Measurements from ENCODE around the gene PJA1.

DNA sequence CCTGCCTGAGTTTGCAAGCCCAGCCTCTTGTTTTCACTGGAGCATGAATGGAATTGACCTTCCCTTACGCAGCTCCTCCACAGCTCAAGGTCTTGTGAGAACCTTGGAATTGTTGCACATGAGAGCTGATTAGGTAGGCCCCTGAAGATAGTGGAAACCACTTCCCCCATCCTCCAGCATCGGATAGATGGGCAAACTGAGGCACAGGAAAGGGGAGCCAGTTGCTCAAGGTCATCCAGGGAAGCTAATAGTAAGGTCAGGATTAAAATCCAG, 27.2 kb downstream of the PJA1 start:
- TF ChIP-seq TAF1 (IDR thresholded peaks at IDR 0.05; ENCODE audit: borderline replicate concordance, low read depth, low read length) = no peak
- TF ChIP-seq, protein P1, sequence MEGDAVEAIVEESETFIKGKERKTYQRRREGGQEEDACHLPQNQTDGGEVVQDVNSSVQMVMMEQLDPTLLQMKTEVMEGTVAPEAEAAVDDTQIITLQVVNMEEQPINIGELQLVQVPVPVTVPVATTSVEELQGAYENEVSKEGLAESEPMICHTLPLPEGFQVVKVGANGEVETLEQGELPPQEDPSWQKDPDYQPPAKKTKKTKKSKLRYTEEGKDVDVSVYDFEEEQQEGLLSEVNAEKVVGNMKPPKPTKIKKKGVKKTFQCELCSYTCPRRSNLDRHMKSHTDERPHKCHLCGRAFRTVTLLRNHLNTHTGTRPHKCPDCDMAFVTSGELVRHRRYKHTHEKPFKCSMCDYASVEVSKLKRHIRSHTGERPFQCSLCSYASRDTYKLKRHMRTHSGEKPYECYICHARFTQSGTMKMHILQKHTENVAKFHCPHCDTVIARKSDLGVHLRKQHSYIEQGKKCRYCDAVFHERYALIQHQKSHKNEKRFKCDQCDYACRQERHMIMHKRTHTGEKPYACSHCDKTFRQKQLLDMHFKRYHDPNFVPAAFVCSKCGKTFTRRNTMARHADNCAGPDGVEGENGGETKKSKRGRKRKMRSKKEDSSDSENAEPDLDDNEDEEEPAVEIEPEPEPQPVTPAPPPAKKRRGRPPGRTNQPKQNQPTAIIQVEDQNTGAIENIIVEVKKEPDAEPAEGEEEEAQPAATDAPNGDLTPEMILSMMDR (IDR thresholded peaks at IDR 0.05) = no peak
- no peak for TF ChIP-seq SMC3 (IDR thresholded peaks at IDR 0.05; ENCODE audit: low read depth, low read length)
- no peak for TF ChIP-seq EP300 (IDR thresholded peaks at IDR 0.05; ENCODE audit: borderline replicate concordance in 1 of 2, low read depth in 1 of 2, low read length in 1 of 2)
- TF ChIP-seq POLR2AphosphoS5 (IDR thresholded peaks at IDR 0.05; ENCODE audit: low read depth, low read length) = no peak
- no peak for TF ChIP-seq YY1 (IDR thresholded peaks at IDR 0.05; ENCODE audit: low read depth)
- no peak for TF ChIP-seq GABPA (IDR thresholded peaks at IDR 0.05; ENCODE audit: low read depth)
- TF ChIP-seq, protein P2, sequence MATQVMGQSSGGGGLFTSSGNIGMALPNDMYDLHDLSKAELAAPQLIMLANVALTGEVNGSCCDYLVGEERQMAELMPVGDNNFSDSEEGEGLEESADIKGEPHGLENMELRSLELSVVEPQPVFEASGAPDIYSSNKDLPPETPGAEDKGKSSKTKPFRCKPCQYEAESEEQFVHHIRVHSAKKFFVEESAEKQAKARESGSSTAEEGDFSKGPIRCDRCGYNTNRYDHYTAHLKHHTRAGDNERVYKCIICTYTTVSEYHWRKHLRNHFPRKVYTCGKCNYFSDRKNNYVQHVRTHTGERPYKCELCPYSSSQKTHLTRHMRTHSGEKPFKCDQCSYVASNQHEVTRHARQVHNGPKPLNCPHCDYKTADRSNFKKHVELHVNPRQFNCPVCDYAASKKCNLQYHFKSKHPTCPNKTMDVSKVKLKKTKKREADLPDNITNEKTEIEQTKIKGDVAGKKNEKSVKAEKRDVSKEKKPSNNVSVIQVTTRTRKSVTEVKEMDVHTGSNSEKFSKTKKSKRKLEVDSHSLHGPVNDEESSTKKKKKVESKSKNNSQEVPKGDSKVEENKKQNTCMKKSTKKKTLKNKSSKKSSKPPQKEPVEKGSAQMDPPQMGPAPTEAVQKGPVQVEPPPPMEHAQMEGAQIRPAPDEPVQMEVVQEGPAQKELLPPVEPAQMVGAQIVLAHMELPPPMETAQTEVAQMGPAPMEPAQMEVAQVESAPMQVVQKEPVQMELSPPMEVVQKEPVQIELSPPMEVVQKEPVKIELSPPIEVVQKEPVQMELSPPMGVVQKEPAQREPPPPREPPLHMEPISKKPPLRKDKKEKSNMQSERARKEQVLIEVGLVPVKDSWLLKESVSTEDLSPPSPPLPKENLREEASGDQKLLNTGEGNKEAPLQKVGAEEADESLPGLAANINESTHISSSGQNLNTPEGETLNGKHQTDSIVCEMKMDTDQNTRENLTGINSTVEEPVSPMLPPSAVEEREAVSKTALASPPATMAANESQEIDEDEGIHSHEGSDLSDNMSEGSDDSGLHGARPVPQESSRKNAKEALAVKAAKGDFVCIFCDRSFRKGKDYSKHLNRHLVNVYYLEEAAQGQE (IDR thresholded peaks at IDR 0.05; ENCODE audit: low read depth, low read length) = no peak
- TF ChIP-seq TCF12 (IDR thresholded peaks at IDR 0.05) = no peak
- no peak for TF ChIP-seq RAD21 (IDR thresholded peaks at IDR 0.05; ENCODE audit: low read length)
- TF ChIP-seq MXI1 (IDR thresholded peaks at IDR 0.05; ENCODE audit: low read depth, low read length) = no peak
- TF ChIP-seq, protein P3, sequence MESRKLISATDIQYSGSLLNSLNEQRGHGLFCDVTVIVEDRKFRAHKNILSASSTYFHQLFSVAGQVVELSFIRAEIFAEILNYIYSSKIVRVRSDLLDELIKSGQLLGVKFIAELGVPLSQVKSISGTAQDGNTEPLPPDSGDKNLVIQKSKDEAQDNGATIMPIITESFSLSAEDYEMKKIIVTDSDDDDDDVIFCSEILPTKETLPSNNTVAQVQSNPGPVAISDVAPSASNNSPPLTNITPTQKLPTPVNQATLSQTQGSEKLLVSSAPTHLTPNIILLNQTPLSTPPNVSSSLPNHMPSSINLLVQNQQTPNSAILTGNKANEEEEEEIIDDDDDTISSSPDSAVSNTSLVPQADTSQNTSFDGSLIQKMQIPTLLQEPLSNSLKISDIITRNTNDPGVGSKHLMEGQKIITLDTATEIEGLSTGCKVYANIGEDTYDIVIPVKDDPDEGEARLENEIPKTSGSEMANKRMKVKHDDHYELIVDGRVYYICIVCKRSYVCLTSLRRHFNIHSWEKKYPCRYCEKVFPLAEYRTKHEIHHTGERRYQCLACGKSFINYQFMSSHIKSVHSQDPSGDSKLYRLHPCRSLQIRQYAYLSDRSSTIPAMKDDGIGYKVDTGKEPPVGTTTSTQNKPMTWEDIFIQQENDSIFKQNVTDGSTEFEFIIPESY (IDR thresholded peaks at IDR 0.05; ENCODE audit: borderline replicate concordance, low read depth) = no peak
- TF ChIP-seq RFX5 (IDR thresholded peaks at IDR 0.05; ENCODE audit: low read length) = no peak
